Astrocyte (in vitro differentiated cells and primary cell): Measurements from ENCODE around the gene C17orf100. TPM values are rescaled to one million over a fixed set of nuclear protein-coding genes. Genes with fewer than 3 reads are reported as not detected.

Source experiments
- DNase-seq: peaks from one replicate; pipeline ENCODE4 v3.0.0-alpha.2; 2010; ENCODE audit warnings: low read depth
- FAIRE-seq: peaks from 2 replicates; lab custom pipeline; 2011; peaks lifted over from hg19 to GRCh38; lab: Jason Lieb, UNC
- H2AFZ ChIP-seq: 2 replicates; pipeline ENCODE4 v1.6.0; 2012; ENCODE audit warnings: low read depth, low read length, inconsistent platforms
- H3K27ac ChIP-seq: 2 replicates; pipeline ENCODE4 v1.5.1; 2011; ENCODE audit warnings: low read depth, low read length, inconsistent platforms
- H3K27me3 ChIP-seq: 2 replicates; pipeline ENCODE4 v1.6.0; 2011; ENCODE audit warnings: low read length, inconsistent platforms; ENCODE audit not compliant: insufficient read depth
- H3K36me3 ChIP-seq: 2 replicates; pipeline ENCODE4 v1.5.1; 2011; ENCODE audit warnings: low read length, inconsistent platforms; ENCODE audit not compliant: insufficient read depth
- H3K4me1 ChIP-seq: 2 replicates; pipeline ENCODE4 v1.5.1; 2011; ENCODE audit warnings: low read length, inconsistent platforms; ENCODE audit not compliant: insufficient read depth
- H3K4me2 ChIP-seq: 2 replicates; pipeline ENCODE4 v1.6.0; 2012; ENCODE audit warnings: low read length, inconsistent platforms
- H3K4me3 ChIP-seq: 2 replicates; pipeline ENCODE4 v1.5.1; 2011; ENCODE audit warnings: low read depth, mild to moderate bottlenecking, low read length, inconsistent platforms; ENCODE audit not compliant: insufficient read depth
- H3K79me2 ChIP-seq: 2 replicates; pipeline ENCODE4 v1.6.0; 2012; ENCODE audit warnings: mild to moderate bottlenecking, low read length, inconsistent platforms; ENCODE audit not compliant: insufficient read depth
- H3K9ac ChIP-seq: 2 replicates; pipeline ENCODE4 v1.6.0; 2012; ENCODE audit warnings: mild to moderate bottlenecking, low read length, inconsistent platforms
- H3K9me3 ChIP-seq: 2 replicates; pipeline ENCODE4 v1.5.1; 2012; ENCODE audit warnings: low read depth, mild to moderate bottlenecking, low read length, inconsistent platforms; ENCODE audit not compliant: insufficient read depth
- H4K20me1 ChIP-seq: 2 replicates; pipeline ENCODE4 v1.6.0; 2012; ENCODE audit warnings: low read length, inconsistent platforms; ENCODE audit not compliant: insufficient read depth
- H3K27ac Mint-ChIP-seq: one replicate; pipeline ENCODE4 v1.8.0; 2021; ENCODE audit warnings: mild to moderate bottlenecking, mixed read lengths; ENCODE audit not compliant: unreplicated experiment
- H3K27me3 Mint-ChIP-seq: one replicate; pipeline ENCODE4 v1.8.0; 2021; ENCODE audit warnings: low read depth, mixed read lengths; ENCODE audit not compliant: unreplicated experiment
- H3K36me3 Mint-ChIP-seq: one replicate; pipeline ENCODE4 v1.8.0; 2021; ENCODE audit warnings: low read depth, mixed read lengths; ENCODE audit not compliant: unreplicated experiment
- H3K4me1 Mint-ChIP-seq: one replicate; pipeline ENCODE4 v1.8.0; 2021; ENCODE audit warnings: low read depth, mixed read lengths; ENCODE audit not compliant: unreplicated experiment
- H3K4me3 Mint-ChIP-seq: one replicate; pipeline ENCODE4 v1.8.0; 2021; ENCODE audit warnings: mild to moderate bottlenecking, moderate library complexity, mixed read lengths; ENCODE audit not compliant: unreplicated experiment
- H3K9me3 Mint-ChIP-seq: one replicate; pipeline ENCODE4 v1.8.0; 2021; ENCODE audit warnings: mild to moderate bottlenecking, mixed read lengths; ENCODE audit not compliant: unreplicated experiment
- CTCF ChIP-seq: IDR thresholded peaks from 2 replicates; pipeline ENCODE4 v1.5.1; 2011; ENCODE audit warnings: low read depth, mild to moderate bottlenecking, inconsistent platforms, low read length, moderate library complexity; ENCODE audit not compliant: insufficient read depth
- EZH2 ChIP-seq: IDR thresholded peaks from 2 replicates; pipeline ENCODE4 v1.6.1; 2012; ENCODE audit warnings: mild to moderate bottlenecking, low read length, inconsistent platforms; ENCODE audit not compliant: insufficient read depth
- total RNA-seq: library from RNA; stranded (reverse); gene quantifications from 2 replicates; pipeline ENCODE4 v1.2.1, GENCODE V29; 2021

The C17orf100 gene
- total RNA-seq, 1 donor from 2014 or later, result 3.1 TPM

GRCh38 chr17:6668219-6668618 lies 16.7 kb downstream of the C17orf100 start:
- DNase-seq (no peak), FAIRE-seq (no peak)
- Histone ChIP-seq H3K79me2 (no peaks in the 10 kb centered on the region), H3K27me3 (peaks cover 17% of the 10 kb centered on the region), H3K9me3 (no peaks in the 10 kb centered on the region), H3K4me2 (no peak overlapping the region), H3K36me3 (no peaks in the 10 kb centered on the region), H3K9ac (no peak overlapping the region), H3K4me3 (no peak overlapping the region), H4K20me1 (no peaks in the 10 kb centered on the region), H2AFZ (no peak overlapping the region), H3K27ac (no peak overlapping the region), H3K4me1 (no peaks in the 10 kb centered on the region)
- TF ChIP-seq CTCF (no peak), EZH2 (no peak)
- Mint-ChIP-seq H3K4me1 (no peaks in the 10 kb centered on the region), H3K27me3 (peaks cover 27% of the 10 kb centered on the region), H3K9me3 (no peaks in the 10 kb centered on the region), H3K4me3 (no peak overlapping the region), H3K27ac (no peak overlapping the region), H3K36me3 (no peaks in the 10 kb centered on the region)

GRCh38 chr17:6668727-6669425 lies 17.3 kb downstream of the C17orf100 start:
- Histone ChIP-seq H3K27ac (no peak overlapping the region), H3K4me3 (no peak overlapping the region), H3K9ac (no peak overlapping the region), H4K20me1 (no peaks in the 10 kb centered on the region), H3K9me3 (no peaks in the 10 kb centered on the region), H3K36me3 (no peaks in the 10 kb centered on the region), H3K4me1 (no peaks in the 10 kb centered on the region), H3K79me2 (no peaks in the 10 kb centered on the region), H2AFZ (no peak overlapping the region), H3K27me3 (peaks cover 17% of the 10 kb centered on the region), H3K4me2 (no peak overlapping the region)
- Mint-ChIP-seq H3K9me3 (no peaks in the 10 kb centered on the region), H3K4me3 (no peak overlapping the region), H3K27me3 (peaks cover 29% of the 10 kb centered on the region), H3K4me1 (no peaks in the 10 kb centered on the region), H3K27ac (no peak overlapping the region), H3K36me3 (peaks cover 2% of the 10 kb centered on the region)
- FAIRE-seq, result no peak
- no peak for DNase-seq
- no peak for TF ChIP-seq CTCF
- TF ChIP-seq EZH2, result no peak

GRCh38 chr17:6669479-6670212 lies 18.1 kb downstream of the C17orf100 start:
- no peaks in the 10 kb centered on the region for H3K4me1 Mint-ChIP-seq
- no peak for FAIRE-seq
- no peak for TF ChIP-seq CTCF
- TF ChIP-seq EZH2, result no peak
- Histone ChIP-seq H3K27me3 (peaks cover 17% of the 10 kb centered on the region), H3K9ac (no peak overlapping the region), H3K27ac (no peak overlapping the region), H3K9me3 (no peaks in the 10 kb centered on the region), H3K4me3 (no peak overlapping the region), H3K79me2 (no peaks in the 10 kb centered on the region), H4K20me1 (no peaks in the 10 kb centered on the region), H3K36me3 (no peaks in the 10 kb centered on the region), H2AFZ (no peak overlapping the region), H3K4me2 (no peak overlapping the region), H3K4me1 (no peaks in the 10 kb centered on the region)
- H3K36me3 Mint-ChIP-seq, result peaks cover 2% of the 10 kb centered on the region
- DNase-seq, result no peak
- no peak overlapping the region for H3K4me3 Mint-ChIP-seq
- no peak overlapping the region for H3K27ac Mint-ChIP-seq
- H3K27me3 Mint-ChIP-seq, result peaks cover 33% of the 10 kb centered on the region
- H3K9me3 Mint-ChIP-seq, result no peaks in the 10 kb centered on the region
